Amygdala (tissue), 56 donors: ENCODE data around the gene HRH3.

Experiments used
- DNase-seq, 56 donors: peaks; one replicate each; lab custom pipeline; 2025; lab: John Stamatoyannopoulos, UW

The HRH3 gene

DNA sequence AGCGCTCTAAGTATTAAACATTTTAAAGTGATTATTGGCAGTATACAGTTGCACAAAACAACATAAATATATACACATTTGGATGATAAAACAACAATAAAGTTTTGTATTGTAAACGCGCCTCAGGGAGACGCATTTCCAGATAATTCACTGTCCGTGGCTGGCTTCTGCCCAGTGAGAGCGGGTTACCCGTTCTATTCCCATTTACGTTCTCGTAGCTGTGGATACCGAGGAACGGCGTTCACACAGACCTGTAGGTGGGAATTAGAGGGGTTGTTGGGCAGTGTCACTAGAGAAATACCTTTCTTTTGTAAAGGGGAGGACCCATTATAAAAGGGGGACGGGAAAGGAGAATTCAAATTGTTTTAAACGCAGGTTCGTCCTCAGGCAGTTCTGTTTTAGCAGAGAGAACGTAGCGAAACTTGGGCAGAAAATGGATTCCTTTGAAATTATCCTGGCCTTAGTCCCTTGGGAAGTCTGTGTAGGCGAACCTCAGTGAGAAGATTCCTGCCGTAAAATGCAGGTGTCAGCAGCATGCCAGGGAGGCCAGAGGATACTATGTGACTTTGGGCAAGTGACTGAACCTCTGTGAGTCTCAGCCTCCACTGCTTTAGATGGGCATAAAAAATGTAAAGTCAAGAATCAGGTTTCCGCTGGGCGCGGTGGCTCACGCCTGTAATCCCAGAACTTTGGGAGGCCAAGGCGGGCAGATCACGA is 36.5 kb downstream of the HRH3 start:
- DNase-seq, result no peak

- DNase-seq, result peak; percentile 50 to 95 (median 87)
Observed at GRCh38 chr20:62182469-62183425, 37.3 kb downstream of the HRH3 start, which contains the start of gene MTG2. MTG2 (plus strand) TSS chr20:62183028; CDS start chr20:62193421, 10,393 bp downstream.

DNA sequence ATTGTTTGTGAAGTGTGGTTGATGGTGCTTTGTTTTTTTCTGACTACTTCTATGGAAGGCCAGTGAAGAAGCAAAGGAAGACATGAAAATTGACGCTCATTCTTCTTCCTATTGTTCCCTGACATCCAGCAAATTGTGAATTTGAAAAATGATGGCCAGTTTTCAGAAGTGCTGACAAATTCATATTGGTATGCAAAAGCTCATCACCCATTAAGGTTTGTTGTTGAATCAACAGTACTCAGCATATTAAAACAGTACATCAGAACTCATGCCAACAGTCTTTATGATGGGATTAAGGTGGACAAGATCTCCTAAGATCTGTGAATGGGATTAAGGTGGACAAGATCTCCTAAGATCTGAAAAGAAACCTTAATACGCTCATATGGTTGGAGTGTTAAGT is 38.3 kb downstream of the HRH3 start:
- no peak for DNase-seq

GRCh38 chr20:62179162-62179504 is 40.9 kb downstream of the HRH3 start:
- no peak for DNase-seq

DNA sequence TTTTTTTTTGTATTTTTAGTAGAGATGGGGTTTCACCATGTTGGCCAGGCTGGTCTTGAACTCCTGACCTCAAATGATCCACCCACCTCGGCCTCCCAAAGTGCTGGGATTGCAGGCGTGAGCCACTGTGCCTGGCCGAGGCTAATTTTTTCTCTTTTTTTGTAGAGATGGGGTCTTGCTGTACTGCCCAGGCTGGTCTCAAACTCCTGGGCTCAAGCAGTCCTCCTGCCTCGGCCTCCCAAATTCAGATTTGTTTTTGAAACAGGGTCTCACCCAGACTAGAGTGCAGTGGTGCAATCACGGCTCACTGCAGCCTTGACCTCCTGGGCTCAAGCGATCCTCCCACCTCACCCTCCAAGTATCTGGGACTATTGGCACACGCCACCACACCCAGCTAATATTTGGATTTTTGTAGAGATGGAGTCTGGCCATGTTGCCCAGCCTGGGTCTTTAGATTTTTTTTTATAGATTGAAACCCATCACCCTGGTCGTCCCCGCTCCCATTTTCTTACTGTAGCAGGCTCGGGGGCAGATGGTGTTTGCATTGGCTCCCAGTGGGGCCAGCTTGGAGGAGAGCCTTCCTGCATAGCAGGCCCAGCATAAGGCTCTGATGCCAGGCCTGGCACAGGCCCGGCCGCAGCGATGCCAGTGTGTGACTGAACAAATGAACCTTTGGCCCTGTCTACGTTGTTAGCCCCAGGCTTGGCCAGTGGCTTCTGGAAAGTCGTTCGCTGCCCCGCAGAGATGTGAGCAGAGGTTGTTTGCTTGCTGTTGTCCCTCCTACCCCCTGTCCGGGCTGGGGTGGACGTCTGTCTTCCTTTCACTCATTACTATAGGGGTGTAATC is 41.5 kb downstream of the HRH3 start:
- no peak for DNase-seq

GRCh38 chr20:62177307-62177706 is 42.8 kb downstream of the HRH3 start:
- peak in 4 of 56 donors; percentile 13 to 22 (median 17) for DNase-seq

- DNase-seq, result no peak
Observed at GRCh38 chr20:62176866-62177265, 43.2 kb downstream of the HRH3 start.

- no peak for DNase-seq
Observed at GRCh38 chr20:62175711-62176110, 44.4 kb downstream of the HRH3 start.

DNA sequence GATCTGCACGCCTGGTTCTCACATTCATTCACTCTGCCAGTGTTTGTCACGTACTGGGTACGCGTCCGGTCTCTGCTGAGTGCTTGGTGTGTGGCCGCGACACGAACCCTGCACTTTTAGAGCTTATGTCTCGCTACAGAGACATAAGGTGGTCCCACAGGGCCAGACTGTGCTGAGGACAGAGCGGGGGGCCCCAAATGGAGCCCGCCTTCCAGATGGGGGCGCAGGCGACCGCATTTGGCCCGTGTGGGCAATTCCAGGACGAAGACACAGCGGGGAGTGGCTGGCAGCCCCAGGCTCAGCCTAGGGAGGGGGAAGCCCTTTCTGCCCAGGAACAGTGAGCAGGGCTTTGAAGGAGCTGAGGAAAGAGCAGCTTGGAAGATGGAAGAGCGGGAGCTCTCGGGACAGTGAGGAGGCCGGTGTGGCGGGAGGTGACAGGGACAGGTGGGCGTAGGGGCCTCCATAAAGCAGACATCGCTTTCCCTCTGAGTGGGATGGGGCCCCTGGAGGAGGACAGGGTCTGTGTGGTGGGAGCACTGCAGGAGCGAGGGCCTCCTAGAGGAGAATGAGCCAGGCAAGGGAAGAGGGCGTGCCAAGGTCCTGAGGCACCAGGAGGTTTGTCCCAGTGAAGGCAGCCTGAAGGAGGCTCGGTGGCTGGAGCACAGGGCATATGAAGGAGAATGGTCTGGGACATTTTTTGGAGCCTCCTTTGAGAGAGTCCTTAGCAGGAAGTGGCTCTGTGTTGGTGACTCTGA is 45.0 kb downstream of the HRH3 start:
- no peak for DNase-seq

DNA sequence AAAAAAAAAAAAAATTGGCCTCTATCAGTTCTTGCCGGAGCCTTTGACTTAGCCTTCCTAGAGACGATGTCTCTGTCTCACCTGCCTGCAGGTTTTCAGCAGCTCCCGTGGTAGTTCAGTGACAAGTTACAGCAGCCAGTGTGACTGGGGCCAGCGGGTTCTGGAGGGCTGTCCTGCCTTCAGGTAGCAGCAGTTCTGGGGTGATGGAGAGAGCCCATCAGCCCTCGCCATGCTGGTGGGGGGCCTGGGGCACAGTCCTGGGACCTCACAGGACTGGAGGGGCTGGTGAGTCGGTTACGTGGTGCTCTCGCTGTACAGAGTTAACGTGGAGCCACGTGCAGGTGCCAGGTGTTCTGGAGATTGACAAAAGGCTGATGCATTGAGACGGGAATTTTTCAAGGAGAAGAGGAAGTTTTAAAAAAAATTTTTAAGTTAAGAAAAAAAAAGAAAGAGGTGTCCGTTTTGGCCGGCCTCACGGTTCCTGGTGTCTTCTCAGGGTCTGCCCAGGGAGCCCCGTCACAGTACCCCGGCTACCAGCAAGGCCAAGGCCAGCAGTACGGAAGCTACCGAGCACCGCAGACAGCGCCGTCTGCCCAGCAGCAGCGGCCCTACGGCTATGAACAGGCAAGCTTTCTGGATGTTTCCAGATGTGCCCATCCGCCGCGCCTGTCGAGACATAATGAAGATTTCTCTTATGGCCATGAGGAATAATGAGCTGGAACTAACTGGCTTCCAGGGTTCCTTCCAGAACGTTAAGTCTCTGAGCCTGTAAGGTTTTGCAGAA is 45.9 kb downstream of the HRH3 start:
- no peak for DNase-seq

GRCh38 chr20:62172666-62173065 is 47.4 kb downstream of the HRH3 start:
- DNase-seq, result no peak

DNA sequence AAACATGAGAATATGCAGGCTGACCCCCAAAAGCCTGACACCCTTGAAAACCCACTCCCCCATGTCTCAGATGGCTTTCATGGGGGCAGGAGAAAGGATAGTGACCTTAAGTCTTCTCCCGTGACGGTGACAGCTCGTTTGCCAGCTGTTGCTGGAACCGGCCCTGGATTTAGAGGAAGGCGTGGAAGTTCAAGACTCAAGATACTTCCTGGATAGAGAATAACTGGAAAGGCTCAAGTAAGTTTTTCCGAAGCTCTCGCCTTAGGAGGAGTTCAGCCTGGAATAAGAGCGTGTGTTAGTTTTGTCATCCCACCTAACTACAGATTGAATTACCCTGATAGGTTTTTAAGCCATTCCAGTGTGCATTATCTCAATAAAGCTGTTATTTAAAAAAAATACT is 48.8 kb downstream of the HRH3 start:
- no peak for DNase-seq

DNA sequence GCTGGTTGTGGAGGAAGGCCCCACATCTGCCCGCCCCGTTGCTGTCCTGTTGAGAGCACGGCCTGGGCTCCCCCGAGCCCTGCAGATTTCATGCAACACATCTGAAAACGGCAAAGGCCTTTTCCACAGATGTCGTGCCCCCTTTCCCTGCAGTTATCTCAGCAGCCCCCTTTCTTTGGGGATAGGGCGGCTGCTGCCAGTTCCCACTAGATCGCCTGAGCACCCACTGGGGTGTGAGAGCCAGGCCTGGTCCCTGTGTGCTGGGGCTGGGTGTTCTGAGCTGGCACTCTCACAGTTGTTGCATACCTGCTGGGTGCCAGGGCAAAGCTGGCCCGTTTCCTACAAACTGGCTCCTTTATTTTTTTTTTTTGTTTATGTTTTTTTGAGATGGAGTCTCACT is 49.5 kb downstream of the HRH3 start:
- no peak for DNase-seq

DNA sequence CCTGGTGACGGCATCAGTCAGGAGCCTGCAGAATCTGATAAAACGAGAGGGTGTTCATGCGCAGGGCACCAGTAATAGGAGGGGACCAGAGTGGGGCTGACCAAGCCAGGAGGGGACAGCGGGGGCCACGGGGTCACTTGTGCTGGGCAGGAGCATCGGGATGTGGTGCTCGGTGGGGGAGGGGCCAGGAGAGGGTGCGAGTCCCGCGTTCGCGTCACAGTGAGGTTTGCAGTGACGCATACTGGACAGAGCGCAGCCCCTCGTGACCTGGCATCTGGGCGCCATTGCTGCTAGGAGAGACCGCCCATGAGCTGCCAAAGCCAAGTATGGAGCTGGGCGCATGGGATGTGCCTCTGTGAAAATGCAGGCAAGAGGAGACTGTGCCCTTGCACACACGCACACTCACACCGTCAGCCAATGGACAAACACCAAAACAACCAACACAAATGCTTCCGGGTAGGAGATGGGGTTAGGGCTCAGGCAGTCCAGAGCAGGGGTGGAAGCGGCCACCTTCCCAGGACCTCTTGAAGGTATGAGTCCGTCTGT is 51.1 kb downstream of the HRH3 start:
- no peak for DNase-seq

DNA sequence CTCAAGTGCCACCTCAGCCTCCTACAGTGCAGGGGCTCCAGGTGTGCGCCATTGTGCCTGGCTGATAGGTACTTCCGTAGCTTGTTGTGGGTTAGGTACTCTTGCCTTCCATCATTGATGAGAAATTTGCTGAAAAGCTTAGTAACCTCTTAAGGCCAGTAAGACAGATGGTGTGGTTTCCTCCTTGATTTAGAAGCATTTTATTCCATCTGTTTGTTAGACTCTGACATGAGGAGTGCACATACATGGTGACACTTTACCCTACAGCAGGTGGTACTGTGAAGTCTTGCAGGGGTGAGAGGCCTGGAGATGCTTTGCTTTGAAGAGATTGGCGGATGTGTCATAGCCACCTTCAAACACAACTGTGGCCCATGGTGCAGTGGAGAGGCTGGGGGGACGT is 52.0 kb downstream of the HRH3 start:
- no peak for DNase-seq

DNA sequence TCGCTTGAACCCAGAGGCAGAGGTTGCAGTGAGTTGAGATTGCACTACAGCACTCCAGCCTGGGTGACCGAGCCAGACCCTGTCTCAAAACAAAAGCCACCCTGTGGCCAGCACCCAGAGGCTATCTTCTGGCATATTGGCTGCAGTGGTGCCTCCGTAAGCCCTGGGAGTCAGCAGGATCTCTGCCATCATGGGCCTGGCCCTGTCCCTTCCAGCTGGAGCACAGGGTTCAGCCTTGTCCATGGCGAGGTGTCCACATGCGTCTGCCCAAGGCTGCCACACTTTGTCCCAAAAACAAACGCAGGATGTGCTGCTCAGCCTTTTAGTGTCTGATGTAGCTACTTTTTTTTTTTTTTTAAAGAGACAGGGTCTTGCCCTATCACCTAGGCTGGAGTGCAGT is 52.6 kb downstream of the HRH3 start:
- no peak for DNase-seq

- DNase-seq, result no peak
Observed at GRCh38 chr20:62165762-62166399, 54.2 kb downstream of the HRH3 start.
